Colonic mucosa (tissue), 4 donors: Measurements from ENCODE around the gene ZNF784. TPM values are rescaled to one million over a fixed set of nuclear protein-coding genes. Genes with fewer than 3 reads are reported as not detected.

Experiments used
- DNase-seq: peaks from one replicate; pipeline ENCODE4 v3.0.0-alpha.2; 2020
- H3K27ac ChIP-seq: fragments of 200-600 bp; one replicate; pipeline ENCODE4 v1.8.0; 2021
- H3K27me3 ChIP-seq: fragments of 200-600 bp; one replicate; pipeline ENCODE4 v1.8.0; 2021
- H3K36me3 ChIP-seq: fragments of 200-600 bp; one replicate; pipeline ENCODE4 v1.8.0; 2021
- H3K4me1 ChIP-seq: fragments of 200-600 bp; one replicate; pipeline ENCODE4 v1.8.0; 2021; ENCODE audit warnings: mild to moderate bottlenecking
- H3K4me3 ChIP-seq: fragments of 200-600 bp; one replicate; pipeline ENCODE4 v1.8.0; 2021
- H3K9ac ChIP-seq, 2 donors: one replicate each; pipeline ENCODE4 v1.7.0; 2013; ENCODE audit warnings: control low read depth in 2 of 2, low read depth in 2 of 2, low read length in 2 of 2
- H3K9me3 ChIP-seq: fragments of 200-600 bp; one replicate; pipeline ENCODE4 v1.8.0; 2021
- intact Hi-C: fragments of 100-400 bp; cut with DNase I; formaldehyde crosslinking; loops from one replicate; pipeline ENCODE4 v1.14.1; 2022
- total RNA-seq, 2 donors: library from RNA; stranded (reverse); fragmentation: NEBNext Ultra II Directional in 1 of 2; extraction: Animal tissue kit (Norgen Biotek cat#: 25700) in 1 of 2; gene quantifications; one replicate each; pipeline ENCODE4 v1.2.1, GENCODE V29; 2021
- TF ChIP-seq, protein P1 (sequence below): fragments of 200-600 bp; IDR thresholded peaks from one replicate; pipeline ENCODE4 v1.8.0; 2022; ENCODE audit warnings: antibody characterized with exemption, mild to moderate bottlenecking
- donor health status: healthy.
- donor health status: DM: no; HTN: no; CAD: no.
- donor health status: DM: no; HTN: no; CAD: no.

The ZNF784 gene
- total RNA-seq, 2 donors from 2014 or later, result 9.9 to 10.2 TPM

DNA sequence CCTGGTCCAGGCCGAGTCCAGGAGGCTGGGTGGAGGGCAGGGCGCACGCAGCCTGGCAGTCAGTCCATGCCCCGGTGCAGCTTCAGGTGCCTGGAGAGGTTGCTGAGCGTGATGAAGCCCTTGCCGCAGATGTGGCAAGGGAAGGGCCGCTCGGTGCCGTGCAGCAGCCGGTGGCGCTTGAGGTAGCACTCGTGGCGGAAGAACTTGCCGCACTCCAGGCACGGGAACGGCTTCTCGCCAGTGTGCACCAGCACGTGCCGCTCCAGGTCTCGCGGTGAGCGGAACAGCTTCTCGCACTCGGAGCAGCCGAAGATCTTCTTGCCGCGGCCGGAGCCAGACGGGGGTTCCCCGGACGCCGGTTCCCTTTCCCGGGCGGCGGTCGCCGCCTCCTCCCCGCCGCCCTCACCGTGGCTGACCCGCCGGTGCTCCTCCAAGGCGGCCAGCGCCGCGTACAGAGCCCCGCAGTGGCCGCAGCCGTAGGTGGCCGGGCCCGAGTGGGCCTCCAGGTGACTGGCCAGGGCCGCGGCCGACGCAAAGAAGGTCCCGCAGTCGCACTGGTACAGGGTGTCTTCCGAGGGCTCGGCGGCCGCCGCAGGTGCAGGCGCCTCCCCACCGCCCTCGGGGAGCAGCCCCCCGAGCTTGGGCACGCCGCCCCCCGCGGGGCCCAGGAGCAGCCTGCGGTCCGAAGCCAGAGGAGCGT is 31.8 kb downstream of the ZNF784 start:
- no peaks in the 10 kb centered on the region for H3K27me3 ChIP-seq
- TF ChIP-seq, protein P1, sequence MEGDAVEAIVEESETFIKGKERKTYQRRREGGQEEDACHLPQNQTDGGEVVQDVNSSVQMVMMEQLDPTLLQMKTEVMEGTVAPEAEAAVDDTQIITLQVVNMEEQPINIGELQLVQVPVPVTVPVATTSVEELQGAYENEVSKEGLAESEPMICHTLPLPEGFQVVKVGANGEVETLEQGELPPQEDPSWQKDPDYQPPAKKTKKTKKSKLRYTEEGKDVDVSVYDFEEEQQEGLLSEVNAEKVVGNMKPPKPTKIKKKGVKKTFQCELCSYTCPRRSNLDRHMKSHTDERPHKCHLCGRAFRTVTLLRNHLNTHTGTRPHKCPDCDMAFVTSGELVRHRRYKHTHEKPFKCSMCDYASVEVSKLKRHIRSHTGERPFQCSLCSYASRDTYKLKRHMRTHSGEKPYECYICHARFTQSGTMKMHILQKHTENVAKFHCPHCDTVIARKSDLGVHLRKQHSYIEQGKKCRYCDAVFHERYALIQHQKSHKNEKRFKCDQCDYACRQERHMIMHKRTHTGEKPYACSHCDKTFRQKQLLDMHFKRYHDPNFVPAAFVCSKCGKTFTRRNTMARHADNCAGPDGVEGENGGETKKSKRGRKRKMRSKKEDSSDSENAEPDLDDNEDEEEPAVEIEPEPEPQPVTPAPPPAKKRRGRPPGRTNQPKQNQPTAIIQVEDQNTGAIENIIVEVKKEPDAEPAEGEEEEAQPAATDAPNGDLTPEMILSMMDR, result no peak
- H3K9me3 ChIP-seq, result no peaks in the 10 kb centered on the region
- no peaks in the 10 kb centered on the region for H3K36me3 ChIP-seq
- intact Hi-C loops, result no loop called here
- no peaks in the 10 kb centered on the region for H3K4me1 ChIP-seq
- H3K9ac ChIP-seq, result no peak overlapping the region
- DNase-seq, result no peak
- H3K4me3 ChIP-seq, result no peak overlapping the region
- no peak overlapping the region for H3K27ac ChIP-seq

DNA sequence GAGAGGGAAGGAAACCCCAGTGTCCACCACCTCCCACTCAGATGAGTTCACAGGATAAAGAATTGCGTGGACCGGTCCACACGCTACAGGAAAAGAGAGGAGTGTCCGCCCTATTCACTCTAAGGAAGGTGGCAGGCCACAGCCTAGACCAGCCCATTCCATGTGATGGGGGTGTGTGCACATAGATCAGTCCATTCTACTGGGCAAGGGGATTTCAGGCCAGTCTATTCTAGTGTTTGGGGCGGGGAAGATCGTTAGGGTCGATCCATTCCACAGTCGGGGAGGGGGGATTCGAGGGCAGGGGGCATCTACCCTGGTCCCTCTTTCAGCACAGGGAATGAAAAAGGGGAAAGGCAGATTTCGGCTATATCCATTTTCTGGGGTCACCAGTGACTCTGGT is 32.8 kb downstream of the ZNF784 start:
- no peaks in the 10 kb centered on the region for H3K9me3 ChIP-seq
- H3K27ac ChIP-seq, result no peak overlapping the region
- intact Hi-C loops, result no loop called here
- no peaks in the 10 kb centered on the region for H3K36me3 ChIP-seq
- no peak for DNase-seq
- H3K4me3 ChIP-seq, result no peak overlapping the region
- TF ChIP-seq, protein P1, result no peak
- no peaks in the 10 kb centered on the region for H3K27me3 ChIP-seq
- H3K4me1 ChIP-seq, result peaks cover 3% of the 10 kb centered on the region
- H3K9ac ChIP-seq, result no peak overlapping the region

DNA sequence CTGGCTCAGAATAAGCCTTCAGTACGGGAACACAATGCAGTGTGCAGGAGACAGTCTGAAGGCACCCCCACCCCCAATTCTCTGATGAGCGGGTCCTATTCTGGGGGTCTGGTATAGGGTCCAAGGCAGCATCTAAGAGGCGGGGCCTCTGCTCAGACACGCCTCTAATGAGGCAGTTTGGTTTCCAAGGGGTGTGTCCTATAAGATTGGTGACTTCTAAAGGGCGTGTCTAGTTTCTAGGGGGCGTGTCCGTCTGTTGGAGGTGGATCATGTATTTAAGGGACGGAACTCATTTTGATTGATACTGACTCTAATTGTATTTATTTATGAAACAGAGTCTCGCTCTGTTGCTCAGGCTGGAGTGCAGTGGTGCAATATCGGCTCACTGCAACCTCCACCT is 33.7 kb downstream of the ZNF784 start:
- Histone ChIP-seq H3K4me1 (peaks cover 3% of the 10 kb centered on the region), H3K9me3 (no peaks in the 10 kb centered on the region), H3K27ac (no peak overlapping the region), H3K27me3 (no peaks in the 10 kb centered on the region), H3K9ac (no peak overlapping the region), H3K36me3 (no peaks in the 10 kb centered on the region), H3K4me3 (no peak overlapping the region)
- TF ChIP-seq, protein P1, result no peak
- intact Hi-C loops, result no loop called here
- peak; percentile 45 for DNase-seq

DNA sequence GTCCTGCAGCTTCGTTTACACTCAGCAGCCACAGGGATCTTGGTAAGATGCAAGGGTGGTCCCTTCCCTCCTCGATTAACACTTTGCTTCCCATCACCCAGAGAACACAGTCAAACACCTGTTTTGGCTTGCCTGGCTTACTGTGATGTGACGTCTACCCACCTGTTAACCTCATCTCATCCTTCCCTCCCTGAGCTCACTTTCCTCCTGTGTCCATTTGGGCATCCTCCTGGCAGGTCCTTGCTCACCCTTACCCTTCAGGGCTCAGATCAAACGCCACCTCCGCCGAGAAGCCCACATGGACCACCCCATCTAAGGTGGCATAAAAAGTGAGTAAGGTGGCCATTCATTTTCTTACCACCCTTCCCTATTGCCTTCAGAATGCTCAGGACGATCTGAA is 34.3 kb downstream of the ZNF784 start:
- TF ChIP-seq, protein P1, result no peak
- intact Hi-C loops, result no loop called here
- no peaks in the 10 kb centered on the region for H3K9me3 ChIP-seq

DNA sequence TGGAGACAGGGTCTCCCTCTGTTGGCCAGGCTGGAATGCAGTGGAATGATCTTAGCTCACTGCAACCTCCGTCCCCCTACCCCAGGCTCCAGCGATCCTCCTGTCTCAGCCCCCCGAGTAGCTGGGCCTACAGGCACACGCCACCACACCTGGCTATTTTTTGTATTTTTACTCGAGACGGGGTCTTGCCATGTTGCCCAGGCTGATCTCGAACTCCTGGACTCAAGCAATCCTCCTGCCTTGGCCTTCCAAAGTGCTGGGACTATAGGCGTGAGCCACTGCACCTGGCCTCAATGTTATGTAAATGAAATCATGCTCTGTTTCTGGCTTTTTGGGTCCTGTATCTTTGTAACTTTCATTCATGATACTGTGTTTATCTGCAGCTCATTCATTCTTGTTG is 35.6 kb downstream of the ZNF784 start:
- Histone ChIP-seq H3K4me1 (peaks cover 3% of the 10 kb centered on the region), H3K9ac (no peak overlapping the region), H3K27ac (no peak overlapping the region), H3K9me3 (no peaks in the 10 kb centered on the region), H3K4me3 (no peak overlapping the region), H3K27me3 (no peaks in the 10 kb centered on the region), H3K36me3 (no peaks in the 10 kb centered on the region)
- no peak for DNase-seq
- TF ChIP-seq, protein P1, result no peak
- intact Hi-C loops, result loop anchor here (5.0 kb wide), 1 partner anchor 36 kb away; no protein-coding TSS in a partner anchor

More for the DNA sequence above, 34.3 kb downstream of the ZNF784 start:
- DNase-seq, result no peak
- no peak overlapping the region for H3K4me3 ChIP-seq
- no peak overlapping the region for H3K27ac ChIP-seq
- no peak overlapping the region for H3K9ac ChIP-seq
- H3K27me3 ChIP-seq, result no peaks in the 10 kb centered on the region
- H3K36me3 ChIP-seq, result no peaks in the 10 kb centered on the region
- H3K4me1 ChIP-seq, result peaks cover 3% of the 10 kb centered on the region
